GM19193 (cell line): ENCODE measurements around the gene NPHS1.

ENCODE experiments used
- POLR2A ChIP-seq: IDR thresholded peaks from 4 replicates; pipeline ENCODE4 v1.6.1; 2011; ENCODE audit not compliant: insufficient read depth, insufficient read length; ENCODE audit errors: extremely low read depth

Gene NPHS1

DNA sequence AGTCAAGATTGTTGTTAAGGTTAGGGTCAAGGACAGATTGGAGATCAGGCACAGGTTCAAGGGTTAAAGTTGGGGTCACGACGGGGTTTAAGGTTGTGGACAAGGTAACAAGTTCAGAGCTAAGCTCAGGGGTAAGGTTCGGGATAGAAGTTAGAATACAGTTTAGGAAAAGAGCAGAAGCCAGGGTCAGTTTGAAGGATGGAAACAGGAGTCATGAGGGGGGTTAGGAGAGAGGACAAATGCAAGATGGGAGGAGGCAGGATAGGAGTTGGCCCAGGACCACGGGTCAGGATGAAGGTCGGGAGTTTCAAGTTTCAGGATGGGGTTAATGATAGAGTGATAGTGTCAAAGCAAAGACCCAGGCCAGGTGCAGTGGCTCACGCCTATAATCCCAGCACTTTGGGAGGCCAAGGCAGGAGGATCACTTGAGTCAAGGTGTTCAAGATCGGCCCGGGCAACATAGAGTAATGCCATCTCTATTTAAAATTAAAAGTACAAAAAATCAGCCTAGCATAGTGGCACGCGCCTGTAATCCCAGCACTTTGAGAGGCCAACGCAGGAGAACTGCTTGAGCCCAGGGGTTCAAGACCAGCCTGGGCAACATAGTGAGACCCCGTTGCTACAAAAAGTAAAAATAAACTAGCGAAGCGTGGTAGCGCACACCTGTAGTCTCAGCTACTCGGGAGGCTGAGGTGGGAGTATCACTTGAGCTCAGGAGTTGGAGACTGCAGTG is 7.7 kb downstream of the NPHS1 start:
- TF ChIP-seq POLR2A: no peak

DNA sequence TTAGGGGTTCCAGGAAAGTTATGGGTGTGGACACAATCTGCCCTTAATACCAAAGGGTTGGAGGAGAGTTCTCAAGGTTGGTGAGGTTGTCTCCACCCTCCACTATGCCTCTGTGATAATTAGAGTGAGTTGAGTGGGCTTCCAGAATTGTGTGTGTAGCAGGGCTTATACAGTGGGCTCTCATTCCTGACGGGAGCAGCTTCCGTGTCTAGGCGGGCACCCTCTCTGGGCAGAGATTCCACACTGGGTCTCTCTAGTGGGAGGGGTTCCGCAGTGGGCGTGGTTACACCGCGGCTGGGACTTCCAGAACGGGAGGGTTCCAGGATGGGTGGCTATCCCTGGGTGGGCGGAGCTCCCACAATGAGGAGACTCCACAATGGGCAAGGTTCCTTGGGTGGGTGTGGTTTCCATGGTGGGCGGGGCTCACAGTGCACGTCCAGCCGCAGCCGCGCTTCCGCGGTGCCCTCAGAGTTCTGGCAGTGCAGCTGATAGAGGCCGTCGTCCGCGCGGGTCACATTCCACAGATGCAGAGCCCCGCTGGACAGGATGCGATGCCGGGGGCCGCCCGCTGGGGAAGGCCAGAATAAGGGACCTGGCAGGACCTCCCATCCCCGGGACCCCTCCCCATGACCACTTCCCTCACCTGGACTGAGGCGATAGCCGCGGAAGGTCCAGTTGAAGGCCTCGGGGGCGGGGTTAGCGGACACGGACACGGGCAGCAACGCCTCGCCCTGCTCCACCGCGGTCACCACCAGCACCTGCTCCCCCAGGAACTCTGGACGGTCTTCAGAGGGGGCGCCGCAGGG is 8.4 kb downstream of the NPHS1 start:
- TF ChIP-seq POLR2A: no peak

DNA sequence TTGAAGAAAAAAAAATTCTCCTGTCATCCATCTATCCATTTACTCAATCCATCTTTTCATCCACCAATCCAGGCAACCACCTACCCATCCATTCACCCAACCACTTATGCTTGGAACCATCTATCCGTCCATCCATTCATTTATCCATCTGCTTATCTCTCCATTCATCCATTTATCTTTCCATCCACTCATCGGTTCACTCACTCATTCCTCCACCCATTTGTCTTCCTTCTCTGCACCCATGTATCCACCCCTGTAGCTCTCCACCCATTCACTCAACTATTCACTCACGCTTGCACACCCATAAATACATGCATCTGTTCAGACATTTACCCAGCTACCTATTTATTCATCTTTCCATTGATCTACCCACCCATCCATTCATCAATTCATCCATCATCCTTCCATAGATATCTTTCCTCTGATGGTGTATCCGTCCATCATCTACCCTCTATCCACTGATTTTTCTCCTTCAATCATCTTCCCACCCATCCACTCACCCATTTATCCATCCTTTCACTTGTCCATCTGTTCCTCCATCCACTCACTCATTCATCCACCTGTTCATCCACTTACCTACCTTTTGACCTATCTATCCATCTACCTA is 9.5 kb downstream of the NPHS1 start:
- TF ChIP-seq POLR2A: no peak

DNA sequence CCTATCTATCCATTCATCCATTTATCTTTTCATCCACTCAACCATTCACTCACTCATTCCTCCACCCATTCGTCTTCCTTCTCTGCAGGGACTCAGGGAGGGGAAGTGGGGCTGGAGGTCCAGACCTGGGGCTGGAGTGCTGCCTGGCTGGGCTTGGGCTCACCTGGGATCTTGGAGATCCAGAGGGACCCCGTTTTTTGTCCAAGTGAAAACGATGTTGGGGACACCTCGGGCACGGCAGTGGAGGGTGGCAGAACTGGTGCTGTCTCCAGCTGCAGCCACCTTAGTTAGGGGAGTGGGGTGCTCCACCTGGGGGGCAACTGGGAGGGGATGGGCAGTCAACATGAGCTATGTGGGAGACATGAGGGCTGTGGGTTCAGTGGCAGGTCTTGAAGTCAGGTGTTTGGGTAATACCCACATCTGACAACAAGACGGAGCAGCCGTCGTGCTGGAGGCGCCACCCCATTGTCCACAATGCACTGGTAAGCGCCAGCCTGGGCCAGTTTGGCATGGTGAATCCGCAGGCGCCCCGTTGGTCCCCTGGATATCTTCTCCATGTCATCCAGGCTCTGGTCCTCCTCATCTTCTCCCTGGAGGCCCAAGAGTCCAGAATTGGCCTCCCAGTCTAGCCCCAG is 10.2 kb downstream of the NPHS1 start:
- no peak for TF ChIP-seq POLR2A

DNA sequence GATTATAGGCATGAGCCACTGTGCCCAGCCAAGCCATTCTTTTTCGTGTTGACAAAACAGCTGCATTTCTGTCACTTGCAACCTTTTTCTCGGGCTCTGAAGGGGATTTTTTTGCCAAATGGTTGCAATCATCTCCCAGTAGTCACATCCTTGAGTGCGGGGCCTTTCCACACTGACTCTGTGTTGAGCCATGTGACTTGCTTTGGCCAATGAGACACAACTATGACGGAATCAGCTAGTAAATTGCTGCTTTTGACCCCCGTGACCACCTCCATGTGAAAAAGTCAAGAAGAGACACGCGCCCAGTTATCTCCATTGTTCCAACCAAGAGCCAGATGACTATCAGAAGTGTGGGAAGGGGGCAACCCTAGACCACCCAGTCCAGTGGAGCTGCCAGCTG is 18.3 kb downstream of the NPHS1 start:
- no peak for TF ChIP-seq POLR2A

DNA sequence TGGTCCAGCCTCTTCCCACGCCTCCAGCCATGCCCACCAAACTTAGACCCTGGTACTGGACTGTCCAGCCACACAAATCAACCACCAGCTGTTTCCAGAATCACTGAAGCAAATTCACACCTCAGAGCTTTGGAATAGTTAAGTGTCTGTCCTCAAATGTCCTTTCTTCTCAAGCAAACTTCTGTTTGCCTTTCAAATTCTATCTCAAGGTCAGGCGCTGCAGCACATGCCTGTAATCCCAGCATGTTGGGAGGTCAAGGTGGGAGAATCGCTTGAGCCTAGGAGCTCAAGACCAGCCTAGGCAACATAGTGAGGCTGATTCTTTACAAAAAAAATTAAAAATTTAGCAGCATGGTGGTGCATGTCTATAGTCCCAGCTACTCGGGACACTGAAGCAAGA is 20.2 kb downstream of the NPHS1 start:
- no peak for TF ChIP-seq POLR2A

DNA sequence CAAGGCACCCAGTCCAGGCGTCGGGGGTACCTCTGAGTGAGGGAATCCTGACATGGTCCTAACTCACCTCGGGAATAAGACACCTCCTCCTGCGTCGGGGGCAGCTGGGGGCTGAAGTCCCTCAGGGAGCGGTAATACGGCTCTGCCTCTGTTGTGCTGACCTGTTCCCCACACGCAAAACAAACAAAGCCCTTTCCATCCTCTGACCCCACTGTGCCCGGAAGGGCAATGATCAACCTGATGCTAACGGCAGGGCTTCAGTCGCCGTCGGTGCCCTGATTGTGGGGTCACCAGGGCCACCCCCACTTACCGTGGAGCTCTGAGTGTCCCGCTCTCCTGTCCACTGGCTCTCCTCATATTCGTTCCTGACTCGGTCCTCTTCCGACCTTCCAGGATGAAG is 21.3 kb downstream of the NPHS1 start:
- no peak for TF ChIP-seq POLR2A

DNA sequence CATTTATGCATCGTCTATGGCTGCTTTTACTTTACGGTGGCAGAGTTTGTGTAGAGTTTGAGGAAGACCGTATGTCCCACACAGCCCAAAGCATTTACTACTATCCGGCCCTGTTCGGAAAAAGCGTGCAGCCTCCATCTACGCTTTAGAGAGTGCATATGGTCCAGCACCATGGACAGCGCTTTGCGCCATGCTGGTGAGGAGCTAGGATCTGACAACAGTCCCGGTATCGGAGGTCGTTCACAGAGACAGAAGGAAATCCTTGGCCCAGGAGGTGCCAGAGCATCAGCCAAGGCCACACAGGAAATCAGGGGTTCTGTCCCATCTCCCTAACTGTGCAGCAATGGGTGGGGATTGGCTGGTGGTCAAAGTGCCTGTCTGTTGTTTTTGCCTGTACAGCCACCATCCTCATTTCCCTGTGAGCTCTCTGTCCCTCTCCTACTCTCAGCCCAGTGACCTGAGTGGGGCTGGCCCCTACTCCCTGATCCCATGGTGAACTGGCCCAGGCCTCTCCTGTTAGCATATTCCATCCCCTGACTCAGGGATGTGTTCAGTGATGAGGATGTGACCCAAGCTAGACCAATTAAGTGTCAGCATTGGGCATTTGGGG is 23.5 kb downstream of the NPHS1 start:
- TF ChIP-seq POLR2A: no peak

DNA sequence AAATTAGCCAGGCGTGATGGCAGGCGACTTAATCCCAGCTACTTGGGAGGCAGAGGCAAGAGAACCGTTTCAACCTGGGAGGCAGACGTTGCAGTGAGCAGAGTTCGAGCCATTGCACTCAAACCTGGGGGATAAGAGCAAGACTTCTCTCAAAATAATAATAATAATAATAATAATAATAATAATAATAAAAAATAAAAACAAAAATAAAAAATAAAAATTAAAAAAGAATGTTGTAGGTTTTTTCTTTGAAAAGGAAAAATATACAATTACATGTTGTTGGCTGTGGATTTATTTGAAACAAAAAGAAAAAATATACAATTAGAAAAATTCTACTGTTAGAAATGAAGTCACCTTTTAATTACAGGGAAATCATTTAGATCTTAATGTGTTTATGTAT is 28.2 kb downstream of the NPHS1 start:
- TF ChIP-seq POLR2A: no peak

DNA sequence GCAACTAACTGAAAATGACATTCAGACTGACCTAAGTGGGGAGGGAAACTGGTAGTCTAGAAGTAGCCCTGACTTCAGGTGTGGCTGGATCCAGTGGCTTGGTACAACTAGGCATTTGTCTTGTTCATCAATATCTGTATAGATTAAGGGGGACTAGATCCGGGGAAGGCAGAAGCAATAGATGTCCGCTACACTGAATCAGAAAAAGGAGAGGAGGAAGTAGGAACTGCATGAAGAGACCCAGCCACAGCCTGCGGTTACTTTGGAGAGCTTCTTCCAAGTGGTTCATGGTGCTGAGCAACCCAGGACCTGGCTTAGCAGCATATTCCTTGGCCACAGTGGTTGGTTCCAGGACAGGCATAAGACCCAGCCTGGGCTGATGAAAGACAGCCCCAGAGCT is 29.7 kb downstream of the NPHS1 start:
- TF ChIP-seq POLR2A: no peak

DNA sequence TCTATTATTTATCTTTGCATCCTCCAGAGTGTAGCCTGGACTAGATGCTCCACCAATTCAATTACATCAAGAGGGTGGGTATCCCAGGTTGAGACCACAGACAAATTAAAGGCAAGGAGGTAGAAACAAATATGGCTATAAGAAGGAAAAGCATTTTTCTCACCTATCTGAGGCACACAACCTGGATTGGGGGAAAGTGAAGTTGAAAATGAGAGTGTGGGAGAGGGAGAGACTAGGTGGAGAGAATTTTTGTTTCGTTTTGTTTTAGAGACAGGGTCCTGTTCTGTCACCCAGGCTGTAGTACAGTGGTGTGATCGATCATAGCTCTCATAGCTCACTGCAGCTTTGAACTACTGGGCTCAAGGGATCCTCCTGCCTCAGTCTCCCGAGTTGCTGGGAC is 33.9 kb downstream of the NPHS1 start:
- TF ChIP-seq POLR2A: no peak

DNA sequence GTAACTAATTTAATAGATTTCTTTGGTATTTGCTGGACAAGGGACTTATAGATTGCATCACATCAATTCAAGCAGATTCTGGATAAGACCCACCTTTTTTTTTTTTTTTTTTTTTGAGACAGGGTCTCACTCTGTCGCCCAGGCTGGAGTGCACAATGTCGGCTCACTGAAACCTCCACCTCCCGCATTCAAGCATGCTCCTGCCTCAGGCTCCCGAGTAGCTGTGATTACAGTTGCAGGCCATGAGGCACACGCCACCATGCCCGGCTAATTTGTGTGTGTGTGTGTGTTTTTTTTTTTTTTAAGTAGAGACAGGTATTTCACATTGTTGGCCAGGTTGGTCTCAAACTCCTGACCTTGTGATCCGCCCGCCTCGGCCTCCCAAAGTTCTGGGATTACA is 35.5 kb downstream of the NPHS1 start:
- no peak for TF ChIP-seq POLR2A

DNA sequence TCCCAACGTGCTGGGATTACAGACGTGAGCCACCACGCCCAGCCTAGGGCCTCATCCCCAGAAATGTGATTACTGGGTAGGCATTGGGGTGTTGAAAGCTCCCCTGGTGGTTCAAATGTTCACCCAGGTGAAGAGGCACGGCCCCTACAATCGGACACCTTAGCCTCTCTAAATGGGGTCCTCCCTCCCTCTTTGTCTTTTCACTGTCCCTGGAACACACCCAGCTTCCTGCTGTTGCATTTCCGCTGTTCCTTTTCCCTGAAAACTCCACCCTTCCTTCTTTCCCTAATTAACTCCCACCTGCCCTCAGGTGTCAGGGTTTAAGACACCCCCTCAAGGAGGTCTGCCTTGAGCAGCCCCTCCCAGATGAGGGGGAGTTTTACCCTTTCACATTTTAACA is 36.0 kb downstream of the NPHS1 start:
- TF ChIP-seq POLR2A: no peak

DNA sequence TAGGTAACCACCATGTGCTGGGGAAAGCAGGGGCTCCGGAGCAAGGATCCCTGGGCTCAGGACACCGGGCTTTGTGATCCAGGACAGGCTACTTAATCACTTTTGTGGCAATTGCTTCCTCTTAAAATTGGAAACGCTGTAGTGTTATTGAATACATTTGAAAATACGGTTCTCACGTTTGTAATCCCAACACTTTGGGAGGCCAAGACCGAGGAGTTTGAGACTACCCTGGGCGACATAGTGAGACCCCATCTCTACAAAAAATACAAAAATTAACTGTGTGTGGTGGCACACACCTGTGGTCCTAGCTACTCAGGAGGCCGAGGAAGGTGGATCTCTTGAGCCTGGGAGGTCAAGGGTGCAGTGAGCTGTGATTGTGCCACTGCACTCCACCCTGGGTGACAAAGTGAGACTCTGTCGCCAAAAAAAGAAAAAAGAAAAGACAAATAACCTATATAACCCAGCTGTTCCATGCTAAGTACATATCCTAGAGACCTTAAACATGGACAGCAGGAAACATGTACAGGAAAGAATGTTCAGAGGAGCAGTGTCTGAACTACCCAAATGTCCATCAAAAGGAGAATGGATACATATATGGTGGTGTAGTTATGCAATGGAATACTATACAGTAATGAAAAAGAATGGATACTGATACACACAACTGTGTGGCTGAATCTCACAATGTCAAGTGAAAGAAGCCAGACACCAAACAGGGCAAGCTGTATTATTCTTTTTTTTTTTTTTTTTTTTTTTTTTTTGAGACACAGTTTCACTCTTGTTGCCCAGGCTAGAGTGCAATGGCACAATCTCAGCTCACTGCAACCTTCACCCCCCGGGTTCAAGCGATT is 39.0 kb downstream of the NPHS1 start:
- no peak for TF ChIP-seq POLR2A
